SIG-M5 treated with dmso at 0.1 percent for 504 hours (cell line): ENCODE data around the gene RERE.
"Not testable (repeated sequence)": the region's sequence is repeated elsewhere in the genome, so short reads cannot be mapped to it uniquely, and the experiment has no call there.

Source experiments
- DNase-seq: peaks from one replicate; lab custom pipeline; 2025; ENCODE audit not compliant: unreplicated experiment; lab: John Stamatoyannopoulos, UW

Gene RERE

GRCh38 chr1:8524627-8525157 lies 292.7 kb downstream of the RERE start:
- no peak for DNase-seq

GRCh38 chr1:8523666-8524206 lies 293.7 kb downstream of the RERE start:
- DNase-seq = no peak

- no peak for DNase-seq
Measured at GRCh38 chr1:8520483-8520966, 296.9 kb downstream of the RERE start.

GRCh38 chr1:8519167-8519566 lies 298.3 kb downstream of the RERE start:
- no peak for DNase-seq

- no peak for DNase-seq
Measured at GRCh38 chr1:8518490-8518801, 299.0 kb downstream of the RERE start.

GRCh38 chr1:8517661-8518489 lies 299.6 kb downstream of the RERE start:
- DNase-seq = no peak

GRCh38 chr1:8516793-8517556 lies 300.5 kb downstream of the RERE start:
- no peak for DNase-seq

GRCh38 chr1:8516278-8516777 lies 301.1 kb downstream of the RERE start:
- DNase-seq = no peak

GRCh38 chr1:8512504-8512903 lies 304.9 kb downstream of the RERE start:
- DNase-seq = no peak

- no peak for DNase-seq
Measured at GRCh38 chr1:8510041-8510823, 307.2 kb downstream of the RERE start.

- DNase-seq = no peak
Measured at GRCh38 chr1:8509579-8509978, 307.9 kb downstream of the RERE start.

GRCh38 chr1:8506995-8507615 lies 310.3 kb downstream of the RERE start:
- DNase-seq = no peak

GRCh38 chr1:8506456-8506855 lies 311.0 kb downstream of the RERE start:
- no peak for DNase-seq

- DNase-seq = no peak
Measured at GRCh38 chr1:8503842-8504241, 313.6 kb downstream of the RERE start.

- DNase-seq = not testable (repeated sequence)
Measured at GRCh38 chr1:8502949-8503348, 314.5 kb downstream of the RERE start.

GRCh38 chr1:8497210-8497819 lies 320.1 kb downstream of the RERE start:
- DNase-seq = no peak

GRCh38 chr1:8496473-8496872 lies 321.0 kb downstream of the RERE start:
- no peak for DNase-seq

GRCh38 chr1:8495928-8496401 lies 321.5 kb downstream of the RERE start:
- no peak for DNase-seq

- DNase-seq = no peak
Measured at GRCh38 chr1:8494681-8495080, 322.8 kb downstream of the RERE start.
